ENCODE results near the gene C11orf16. TPM values are rescaled to one million over a fixed set of nuclear protein-coding genes. Genes with fewer than 3 reads are reported as not detected.
"Not testable (repeated sequence)": the region's sequence is repeated elsewhere in the genome, so short reads cannot be mapped to it uniquely, and the experiment has no call there.

C11orf16 gene
- total RNA-seq, 1 donor = not detected

DNA sequence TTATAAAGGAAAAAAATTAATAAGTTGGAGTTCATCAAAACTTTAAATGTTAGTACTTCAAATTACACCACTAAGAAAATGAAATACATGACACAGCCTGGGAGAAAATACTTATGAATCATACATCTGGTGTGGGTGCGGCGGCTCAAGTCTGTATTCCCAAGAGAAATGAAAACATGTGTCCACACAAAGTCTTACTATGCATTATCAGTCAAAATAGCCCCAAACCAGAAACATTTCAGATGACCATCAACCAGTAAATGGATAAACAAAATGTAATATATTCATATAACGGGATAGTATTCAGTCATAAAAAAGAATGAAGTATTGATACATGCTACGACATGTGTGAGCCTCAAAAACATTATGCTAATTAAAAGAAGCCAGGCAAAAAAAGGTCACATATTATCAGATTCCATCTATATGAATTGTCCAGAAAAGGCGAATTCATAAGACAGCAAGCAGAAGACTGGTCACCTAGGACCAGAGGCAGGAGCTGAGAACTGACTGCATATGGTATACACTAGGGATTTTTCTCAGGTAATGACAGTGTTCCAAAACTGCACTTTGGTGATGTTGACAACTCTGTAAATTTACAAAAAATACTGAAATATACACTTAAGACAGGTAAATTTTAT, 27.1 kb downstream of the C11orf16 start:
- H3K4me2 ChIP-seq (ENCODE audit: insufficient read depth, low read length) = peak overlapping the region; percentile 34

DNA sequence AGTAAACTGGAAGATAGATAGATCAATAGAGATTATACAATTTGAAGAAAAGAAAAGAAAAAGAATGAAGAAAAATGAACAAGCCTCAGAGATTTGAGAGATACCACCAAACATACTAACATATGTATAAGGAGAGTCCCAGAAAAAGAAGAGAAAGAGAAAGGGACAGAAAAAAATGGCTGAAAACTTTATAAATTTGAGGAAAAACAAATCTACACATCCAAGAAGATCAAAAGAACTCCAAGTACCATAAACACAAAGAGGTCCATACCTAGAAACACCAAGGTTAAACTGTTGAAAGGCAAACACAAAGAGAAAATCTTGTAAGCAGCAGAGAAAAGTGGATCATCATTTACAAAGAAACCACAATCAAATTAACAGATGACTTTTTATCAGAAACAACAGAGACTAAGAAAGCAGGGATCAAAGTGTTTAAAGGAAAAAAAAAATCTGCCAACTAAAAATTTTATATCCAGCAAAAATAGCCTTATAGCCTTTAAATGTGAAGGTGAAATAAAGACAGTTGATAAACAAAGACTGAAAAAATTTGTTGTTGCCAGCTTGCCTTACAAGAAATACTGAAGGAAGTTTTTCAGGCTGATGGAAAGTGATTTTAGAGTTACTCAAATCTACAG, 33.5 kb downstream of the C11orf16 start:
- Histone ChIP-seq H4K20me1 (ENCODE audit: insufficient read depth, low read length) (no peaks in the 10 kb centered on the region), H3K9me3 (ENCODE audit: low read depth, low read length) (no peaks in the 10 kb centered on the region), H2AFZ (ENCODE audit: low read length) (no peak overlapping the region), H3K4me3 (ENCODE audit: insufficient read depth, low read length) (no peak overlapping the region), H3K36me3 (ENCODE audit: insufficient read depth, low read length) (no peaks in the 10 kb centered on the region), H3K4me1 (ENCODE audit: insufficient read depth, low read length) (no peaks in the 10 kb centered on the region), H3K79me2 (ENCODE audit: insufficient read depth, low read length) (no peaks in the 10 kb centered on the region), H3K4me2 (ENCODE audit: insufficient read depth, low read length) (no peak overlapping the region), H3K27ac (ENCODE audit: low read depth, low read length) (no peak overlapping the region), H3K27me3 (ENCODE audit: insufficient read depth, low read length) (no peaks in the 10 kb centered on the region)
- DNase-seq (ENCODE audit: insufficient read length, low spot score, missing footprints) = no peak
- TF ChIP-seq, protein P1, sequence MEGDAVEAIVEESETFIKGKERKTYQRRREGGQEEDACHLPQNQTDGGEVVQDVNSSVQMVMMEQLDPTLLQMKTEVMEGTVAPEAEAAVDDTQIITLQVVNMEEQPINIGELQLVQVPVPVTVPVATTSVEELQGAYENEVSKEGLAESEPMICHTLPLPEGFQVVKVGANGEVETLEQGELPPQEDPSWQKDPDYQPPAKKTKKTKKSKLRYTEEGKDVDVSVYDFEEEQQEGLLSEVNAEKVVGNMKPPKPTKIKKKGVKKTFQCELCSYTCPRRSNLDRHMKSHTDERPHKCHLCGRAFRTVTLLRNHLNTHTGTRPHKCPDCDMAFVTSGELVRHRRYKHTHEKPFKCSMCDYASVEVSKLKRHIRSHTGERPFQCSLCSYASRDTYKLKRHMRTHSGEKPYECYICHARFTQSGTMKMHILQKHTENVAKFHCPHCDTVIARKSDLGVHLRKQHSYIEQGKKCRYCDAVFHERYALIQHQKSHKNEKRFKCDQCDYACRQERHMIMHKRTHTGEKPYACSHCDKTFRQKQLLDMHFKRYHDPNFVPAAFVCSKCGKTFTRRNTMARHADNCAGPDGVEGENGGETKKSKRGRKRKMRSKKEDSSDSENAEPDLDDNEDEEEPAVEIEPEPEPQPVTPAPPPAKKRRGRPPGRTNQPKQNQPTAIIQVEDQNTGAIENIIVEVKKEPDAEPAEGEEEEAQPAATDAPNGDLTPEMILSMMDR (IDR thresholded peaks at IDR 0.05; ENCODE audit: extremely low read depth, low read depth, low read length) = no peak

More for the DNA sequence above, 27.1 kb downstream of the C11orf16 start:
- H3K27me3 ChIP-seq (ENCODE audit: insufficient read depth, low read length) = no peaks in the 10 kb centered on the region
- H2AFZ ChIP-seq (ENCODE audit: low read length) = no peak overlapping the region
- TF ChIP-seq, protein P1 (IDR thresholded peaks at IDR 0.05; ENCODE audit: extremely low read depth, low read depth, low read length) = no peak
- DNase-seq (ENCODE audit: insufficient read length, low spot score, missing footprints) = peak; percentile 81
- peaks cover 22% of the 10 kb centered on the region for H3K4me1 ChIP-seq (ENCODE audit: insufficient read depth, low read length)
- no peak overlapping the region for H3K4me3 ChIP-seq (ENCODE audit: insufficient read depth, low read length)
- peak overlapping the region; percentile 68 for H3K27ac ChIP-seq (ENCODE audit: low read depth, low read length)
- no peaks in the 10 kb centered on the region for H3K36me3 ChIP-seq (ENCODE audit: insufficient read depth, low read length)
- H3K9me3 ChIP-seq (ENCODE audit: low read depth, low read length) = no peaks in the 10 kb centered on the region
- no peaks in the 10 kb centered on the region for H4K20me1 ChIP-seq (ENCODE audit: insufficient read depth, low read length)
- H3K79me2 ChIP-seq (ENCODE audit: insufficient read depth, low read length) = no peaks in the 10 kb centered on the region

DNA sequence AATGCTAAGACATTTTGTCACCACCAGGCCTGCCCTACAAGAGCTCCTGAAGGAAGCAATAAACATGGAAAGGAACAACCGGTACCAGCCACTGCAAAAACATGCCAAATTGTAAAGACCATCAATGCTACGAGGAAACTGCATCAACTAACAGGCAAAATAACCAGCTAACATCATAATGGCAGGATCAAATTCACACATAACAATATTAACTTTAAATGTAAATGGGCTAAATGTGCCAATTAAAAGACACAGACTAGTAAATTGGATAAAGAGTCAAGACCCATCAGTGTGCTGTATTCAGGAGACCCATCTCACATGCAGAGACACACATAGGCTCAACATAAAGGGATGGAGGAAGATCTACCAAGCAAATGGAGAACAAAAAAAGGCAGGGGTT, 41.6 kb downstream of the C11orf16 start:
- H3K4me3 ChIP-seq (ENCODE audit: insufficient read depth, low read length); H3K79me2 ChIP-seq (ENCODE audit: insufficient read depth, low read length); H4K20me1 ChIP-seq (ENCODE audit: insufficient read depth, low read length); H3K9me3 ChIP-seq (ENCODE audit: low read depth, low read length); H3K4me1 ChIP-seq (ENCODE audit: insufficient read depth, low read length); H2AFZ ChIP-seq (ENCODE audit: low read length); DNase-seq (ENCODE audit: insufficient read length, low spot score, missing footprints); H3K27me3 ChIP-seq (ENCODE audit: insufficient read depth, low read length); H3K36me3 ChIP-seq (ENCODE audit: insufficient read depth, low read length); H3K4me2 ChIP-seq (ENCODE audit: insufficient read depth, low read length); H3K27ac ChIP-seq (ENCODE audit: low read depth, low read length): not testable (repeated sequence)

DNA sequence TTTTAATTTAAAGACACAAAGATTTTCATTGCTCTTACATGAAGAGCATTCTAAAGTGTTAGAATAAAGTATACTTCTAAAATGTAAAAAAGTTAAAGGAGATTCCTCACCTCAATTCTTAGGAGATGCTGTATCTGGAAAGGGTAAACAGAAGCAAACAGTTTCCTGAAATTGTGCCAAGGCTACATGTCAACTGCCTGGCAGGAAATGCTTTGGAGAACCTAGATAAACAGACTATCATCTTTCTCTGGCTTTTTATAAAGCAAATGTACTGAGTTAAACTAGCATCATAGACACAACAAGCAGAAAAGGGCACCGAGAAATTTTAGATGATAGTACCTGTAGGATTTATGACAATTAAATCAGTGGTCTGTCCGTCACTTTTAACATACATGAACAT, 46.4 kb downstream of the C11orf16 start:
- Histone ChIP-seq H3K27me3 (ENCODE audit: insufficient read depth, low read length) (peaks cover 5% of the 10 kb centered on the region), H4K20me1 (ENCODE audit: insufficient read depth, low read length) (no peaks in the 10 kb centered on the region), H3K79me2 (ENCODE audit: insufficient read depth, low read length) (no peaks in the 10 kb centered on the region), H3K4me3 (ENCODE audit: insufficient read depth, low read length) (no peak overlapping the region), H2AFZ (ENCODE audit: low read length) (no peak overlapping the region), H3K4me2 (ENCODE audit: insufficient read depth, low read length) (no peak overlapping the region), H3K27ac (ENCODE audit: low read depth, low read length) (no peak overlapping the region), H3K4me1 (ENCODE audit: insufficient read depth, low read length) (no peaks in the 10 kb centered on the region), H3K9me3 (ENCODE audit: low read depth, low read length) (no peaks in the 10 kb centered on the region), H3K36me3 (ENCODE audit: insufficient read depth, low read length) (no peaks in the 10 kb centered on the region)
- DNase-seq (ENCODE audit: insufficient read length, low spot score, missing footprints) = no peak
- TF ChIP-seq, protein P1 (IDR thresholded peaks at IDR 0.05; ENCODE audit: extremely low read depth, low read depth, low read length) = no peak

DNA sequence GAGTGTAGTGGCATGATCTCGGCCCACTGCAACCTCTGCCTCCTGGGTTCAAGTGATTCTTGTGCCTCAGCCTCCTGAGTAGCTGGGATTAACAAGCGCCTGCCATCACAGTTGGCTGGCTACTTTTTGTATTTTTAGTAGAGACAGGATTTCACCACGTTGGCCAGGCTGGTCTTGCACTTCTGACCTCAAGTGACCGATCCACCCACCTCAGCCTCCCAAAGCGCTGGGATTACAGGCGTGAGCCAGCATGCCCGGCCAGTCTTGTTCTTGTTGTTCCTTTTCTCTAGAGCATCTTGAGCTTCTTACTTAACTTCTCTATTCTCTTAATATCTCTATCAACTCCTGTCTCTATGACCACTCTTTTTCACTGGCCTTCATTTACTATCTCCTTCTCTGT, 51.2 kb downstream of the C11orf16 start:
- not testable (repeated sequence) for DNase-seq (ENCODE audit: insufficient read length, low spot score, missing footprints); H4K20me1 ChIP-seq (ENCODE audit: insufficient read depth, low read length); H3K4me1 ChIP-seq (ENCODE audit: insufficient read depth, low read length); H3K4me3 ChIP-seq (ENCODE audit: insufficient read depth, low read length); H3K27me3 ChIP-seq (ENCODE audit: insufficient read depth, low read length); H3K36me3 ChIP-seq (ENCODE audit: insufficient read depth, low read length); H3K9me3 ChIP-seq (ENCODE audit: low read depth, low read length); H3K79me2 ChIP-seq (ENCODE audit: insufficient read depth, low read length); H2AFZ ChIP-seq (ENCODE audit: low read length); H3K4me2 ChIP-seq (ENCODE audit: insufficient read depth, low read length); H3K27ac ChIP-seq (ENCODE audit: low read depth, low read length)
